ENCODE results near the gene PTPRT.

Gene PTPRT

GRCh38 chr20:42346189-42347170, 843.2 kb downstream of the PTPRT start:
- DNase-seq: no peak

GRCh38 chr20:42341654-42342053, 848.1 kb downstream of the PTPRT start:
- DNase-seq: no peak

GRCh38 chr20:42340368-42340767, 849.3 kb downstream of the PTPRT start:
- DNase-seq: no peak

GRCh38 chr20:42338294-42339201, 851.2 kb downstream of the PTPRT start:
- no peak for DNase-seq

GRCh38 chr20:42336576-42336975, 853.1 kb downstream of the PTPRT start:
- DNase-seq: no peak

- no peak for DNase-seq
Measured at GRCh38 chr20:42319252-42320013, 870.3 kb downstream of the PTPRT start.

GRCh38 chr20:42313704-42314103, 876.0 kb downstream of the PTPRT start:
- no peak for DNase-seq

- DNase-seq: no peak
Measured at GRCh38 chr20:42309050-42309449, 880.7 kb downstream of the PTPRT start.

- DNase-seq: no peak
Measured at GRCh38 chr20:42308171-42308570, 881.5 kb downstream of the PTPRT start.

- DNase-seq: no peak
Measured at GRCh38 chr20:42295592-42295991, 894.1 kb downstream of the PTPRT start.

GRCh38 chr20:42294976-42295375, 894.7 kb downstream of the PTPRT start:
- no peak for DNase-seq

GRCh38 chr20:42281801-42282200, 907.9 kb downstream of the PTPRT start:
- no peak for DNase-seq

- no peak for DNase-seq
Measured at GRCh38 chr20:42276718-42277602, 912.7 kb downstream of the PTPRT start.

- no peak for DNase-seq
Measured at GRCh38 chr20:42274986-42275385, 914.7 kb downstream of the PTPRT start.

GRCh38 chr20:42272516-42272915, 917.2 kb downstream of the PTPRT start:
- no peak for DNase-seq

- DNase-seq: no peak
Measured at GRCh38 chr20:42270539-42270938, 919.2 kb downstream of the PTPRT start.

- DNase-seq: no peak
Measured at GRCh38 chr20:42267793-42268384, 921.8 kb downstream of the PTPRT start.

- DNase-seq: no peak
Measured at GRCh38 chr20:42261766-42262270, 927.9 kb downstream of the PTPRT start.

- DNase-seq: no peak
Measured at GRCh38 chr20:42260184-42260583, 929.5 kb downstream of the PTPRT start.

- no peak for DNase-seq
Measured at GRCh38 chr20:42259389-42259788, 930.3 kb downstream of the PTPRT start.
